Measurements from ENCODE around the gene HSD17B12.
"Not testable (repeated sequence)": the region's sequence is repeated elsewhere in the genome, so short reads cannot be mapped to it uniquely, and the experiment has no call there.

The HSD17B12 gene

DNA sequence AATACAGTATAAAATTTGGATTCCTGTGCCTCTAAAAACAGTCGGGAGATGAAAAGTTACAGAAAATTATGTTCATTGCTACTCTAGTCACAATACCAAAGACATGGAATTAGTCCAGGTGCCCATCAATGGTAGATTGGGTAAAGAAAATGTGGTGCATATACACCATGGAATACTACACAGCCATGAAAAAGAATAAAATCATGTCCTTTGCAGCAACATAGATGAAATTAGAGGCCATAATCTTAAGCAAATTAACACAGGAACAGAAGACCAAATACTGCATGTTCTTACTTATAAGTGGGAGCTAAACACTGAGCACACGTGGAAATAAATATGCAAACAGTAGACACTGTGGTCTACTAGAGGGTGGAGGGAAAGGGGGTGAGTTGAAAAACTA is 67.6 kb downstream of the HSD17B12 start:
- DNase-seq, result no peak

- DNase-seq, result no peak
These were observed 71.2 kb downstream of the HSD17B12 start for GRCh38 chr11:43751726-43752125.

DNA sequence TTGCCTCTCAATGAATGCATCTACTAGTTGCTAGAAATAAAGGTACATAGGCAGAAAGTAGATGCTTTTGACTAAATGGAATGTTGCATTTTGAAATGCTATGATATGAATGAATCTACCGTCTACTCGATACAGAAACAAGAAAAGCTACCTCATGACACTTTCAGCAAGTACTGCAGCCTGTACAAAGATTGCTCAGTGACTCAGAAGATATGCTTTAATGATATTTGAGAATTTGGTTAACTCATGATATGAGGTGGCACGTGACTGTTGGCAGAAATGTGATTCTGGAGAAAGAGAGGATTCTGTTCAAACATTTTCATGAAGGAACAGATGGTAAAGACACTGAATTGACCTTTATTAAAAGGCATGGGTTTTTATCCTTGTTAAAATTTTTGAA is 76.0 kb downstream of the HSD17B12 start:
- DNase-seq, result no peak

GRCh38 chr11:43758927-43759326 is 78.4 kb downstream of the HSD17B12 start:
- no peak for DNase-seq

GRCh38 chr11:43760902-43761301 is 80.4 kb downstream of the HSD17B12 start:
- DNase-seq, result no peak

GRCh38 chr11:43765194-43765593 is 84.7 kb downstream of the HSD17B12 start:
- DNase-seq, result no peak

DNA sequence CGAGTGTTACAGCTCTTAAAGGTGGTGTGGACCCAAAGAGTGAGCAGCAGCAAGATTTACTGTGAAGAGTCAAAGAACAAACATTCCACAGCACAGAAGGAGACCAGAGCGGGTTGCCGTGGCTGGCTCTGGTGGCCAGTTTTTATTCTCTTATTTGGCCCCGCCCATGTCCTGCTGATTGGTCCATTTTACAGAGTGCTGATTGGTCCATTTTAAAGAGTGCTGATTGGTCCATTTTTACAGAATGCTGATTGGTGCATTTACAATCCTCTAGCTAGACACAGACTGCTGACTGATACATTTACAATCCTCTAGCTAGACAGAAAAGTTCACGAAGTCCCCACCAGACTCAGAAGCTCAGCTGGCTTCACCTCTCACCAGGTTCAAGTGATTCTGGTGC is 88.1 kb downstream of the HSD17B12 start:
- DNase-seq, result not testable (repeated sequence)

GRCh38 chr11:43770173-43770572 is 89.6 kb downstream of the HSD17B12 start:
- DNase-seq, result no peak

- DNase-seq, result no peak
These were observed 92.2 kb downstream of the HSD17B12 start for GRCh38 chr11:43772733-43773132.

DNA sequence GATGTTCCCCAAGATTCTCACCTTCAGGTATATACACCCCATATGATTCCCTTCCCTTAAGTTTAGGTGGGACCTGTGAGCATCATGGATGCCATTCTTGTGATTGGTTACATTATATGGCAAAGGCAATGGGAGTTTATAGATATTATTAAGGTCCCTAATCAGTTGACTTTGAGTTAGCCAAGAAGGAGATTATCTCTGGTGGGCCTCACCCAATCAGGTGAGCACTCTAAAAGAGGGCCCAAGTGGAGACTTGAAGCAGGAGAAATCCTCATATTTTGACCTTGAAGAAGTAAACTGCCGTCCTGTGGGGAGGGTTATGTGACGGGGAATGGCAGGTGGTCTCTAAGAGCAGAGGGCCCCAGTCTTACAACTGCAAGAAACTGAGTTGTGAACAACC is 94.2 kb downstream of the HSD17B12 start:
- no peak for DNase-seq

- no peak for DNase-seq
These were observed 98.8 kb downstream of the HSD17B12 start for GRCh38 chr11:43779306-43779705.

- no peak for DNase-seq
These were observed 103.8 kb downstream of the HSD17B12 start for GRCh38 chr11:43784301-43784700.

GRCh38 chr11:43784866-43785265 is 104.3 kb downstream of the HSD17B12 start:
- no peak for DNase-seq

GRCh38 chr11:43785318-43785717 is 104.8 kb downstream of the HSD17B12 start:
- DNase-seq, result no peak

DNA sequence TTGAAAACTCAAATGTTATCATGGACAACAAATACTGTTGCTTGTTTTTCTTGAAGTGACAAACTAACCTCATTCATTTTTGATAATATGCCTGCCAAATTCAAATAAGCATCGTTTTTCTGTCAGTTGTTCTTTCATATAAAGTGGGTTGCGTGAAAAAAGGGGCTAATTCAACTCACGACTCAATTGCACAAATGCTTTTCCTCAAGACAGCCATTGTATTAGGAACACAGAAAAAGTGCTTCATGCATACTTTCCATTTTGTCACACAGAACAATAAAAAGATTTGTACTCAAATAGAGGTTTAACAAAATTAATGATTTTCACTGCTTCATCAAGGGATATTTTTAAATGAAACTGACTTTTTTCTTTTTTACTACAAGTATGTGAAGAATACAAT is 105.5 kb downstream of the HSD17B12 start:
- DNase-seq, result no peak

GRCh38 chr11:43787824-43788223 is 107.3 kb downstream of the HSD17B12 start:
- DNase-seq, result no peak

DNA sequence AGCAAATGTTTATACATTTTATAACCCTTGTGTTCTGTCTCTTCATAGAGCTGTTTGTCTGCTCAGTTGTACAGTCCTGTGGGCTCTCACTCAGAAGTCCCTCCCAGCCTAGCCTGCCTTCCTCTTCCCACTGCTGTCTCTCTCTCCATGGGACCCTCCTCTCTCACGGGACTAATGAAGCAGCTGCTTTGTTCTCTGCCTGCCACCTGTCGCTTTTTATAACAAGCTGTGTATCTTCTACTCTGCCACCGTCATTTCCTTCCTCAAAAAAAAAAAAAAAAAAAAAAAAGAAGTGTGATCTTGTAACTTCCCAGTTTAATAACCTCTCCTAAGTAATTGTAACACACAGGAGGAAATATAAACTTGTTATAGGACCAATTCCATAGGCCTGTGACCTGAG is 107.9 kb downstream of the HSD17B12 start:
- no peak for DNase-seq

GRCh38 chr11:43789700-43790443 is 109.3 kb downstream of the HSD17B12 start:
- no peak for DNase-seq

- DNase-seq, result no peak
These were observed 109.9 kb downstream of the HSD17B12 start for GRCh38 chr11:43790444-43790794.

- DNase-seq, result no peak
These were observed 116.8 kb downstream of the HSD17B12 start for GRCh38 chr11:43797337-43797736.

DNA sequence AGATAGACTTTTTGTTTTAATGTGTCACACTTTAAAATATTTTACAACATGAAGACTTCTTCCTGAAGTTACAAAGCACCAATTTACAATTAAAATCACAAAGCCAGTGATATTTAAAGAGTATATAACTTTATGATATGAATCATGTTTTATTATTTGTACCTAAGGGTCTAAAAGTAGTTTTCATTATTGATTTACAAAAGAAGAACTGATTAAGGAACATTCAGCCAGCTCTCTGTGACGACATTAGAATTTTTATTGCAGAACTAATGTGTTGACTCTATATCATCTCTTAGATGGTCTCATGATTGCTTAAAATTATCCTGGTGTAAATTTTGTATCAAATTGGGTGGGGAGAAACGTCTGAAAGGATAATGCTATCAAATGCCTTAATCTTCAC is 117.3 kb downstream of the HSD17B12 start:
- no peak for DNase-seq

DNA sequence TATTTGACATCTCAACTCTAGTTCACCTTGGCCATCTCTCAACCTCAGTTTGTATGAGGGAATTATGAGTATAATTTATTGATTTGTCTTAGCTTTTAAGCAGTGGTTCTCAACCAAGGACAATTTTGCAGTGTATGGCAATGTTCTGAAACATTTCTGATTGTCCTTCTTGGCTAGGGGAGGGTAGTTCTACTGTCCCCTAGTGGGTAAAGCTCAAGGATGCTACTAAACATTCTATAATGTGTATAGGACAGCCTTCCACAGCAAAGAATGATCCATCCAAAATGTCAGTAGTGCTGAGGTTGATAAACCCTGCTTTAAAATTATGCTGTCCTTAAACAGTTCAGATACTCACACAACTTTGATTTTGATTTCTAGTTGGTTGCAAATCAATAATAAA is 122.0 kb downstream of the HSD17B12 start:
- DNase-seq, result no peak

DNA sequence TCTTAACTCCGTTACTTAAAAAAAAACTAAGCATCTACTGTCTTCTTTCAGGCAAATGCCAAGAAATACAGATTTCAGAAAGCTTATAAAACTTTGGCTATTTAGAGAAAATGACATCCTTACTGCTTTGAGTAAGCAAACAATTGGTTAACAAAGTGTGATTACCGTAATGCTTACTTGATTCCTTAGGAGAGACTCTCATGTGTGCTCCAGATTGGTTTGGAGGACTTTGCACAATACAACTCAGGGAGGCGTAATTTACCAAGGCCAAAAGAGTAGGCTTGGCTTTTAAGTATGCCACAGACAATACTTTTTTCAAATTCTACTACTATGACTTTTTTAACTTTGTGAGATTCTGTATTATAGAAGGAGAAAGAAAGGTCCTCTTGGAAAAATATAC is 123.2 kb downstream of the HSD17B12 start:
- no peak for DNase-seq

GRCh38 chr11:43806976-43807375 is 126.4 kb downstream of the HSD17B12 start:
- DNase-seq, result no peak

- peak in 1 of 2 experiments; percentile 6 for DNase-seq
These were observed 130.5 kb downstream of the HSD17B12 start for GRCh38 chr11:43810929-43811596.
